Panc1 (cell line): ENCODE results near the gene DVL2.

Source experiments
- TCF7L2 ChIP-seq: IDR thresholded peaks from 2 replicates; pipeline ENCODE4 v1.6.1; 2011; ENCODE audit warnings: mild to moderate bottlenecking, low read depth, low read length, inconsistent platforms
- TF ChIP-seq, protein P1 (sequence below): fragments of 450-650 bp; IDR thresholded peaks from 2 replicates; pipeline ENCODE4 v1.5.1; 2017; ENCODE audit warnings: mild to moderate bottlenecking

DNA sequence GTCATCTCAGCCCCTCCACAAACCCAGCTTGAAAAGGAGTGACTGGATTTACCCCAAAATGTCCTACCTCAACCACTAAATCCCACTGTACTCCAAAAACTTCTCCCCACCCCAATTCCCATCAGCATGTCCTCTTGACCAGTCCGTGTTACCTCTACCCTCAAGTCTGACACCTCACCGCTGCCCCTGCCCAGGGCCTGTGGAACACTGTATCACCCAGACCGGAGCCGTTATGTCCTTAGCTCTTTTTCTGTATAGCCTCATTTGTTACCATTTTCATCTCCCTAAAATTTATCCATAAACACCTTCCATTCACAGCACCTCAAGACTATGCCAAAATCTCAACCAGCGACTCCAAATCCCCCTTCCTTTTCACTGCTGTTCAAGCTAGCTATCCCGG is 2.5 kb upstream of the DVL2 start:
- TF ChIP-seq TCF7L2: no peak
- TF ChIP-seq, protein P1, sequence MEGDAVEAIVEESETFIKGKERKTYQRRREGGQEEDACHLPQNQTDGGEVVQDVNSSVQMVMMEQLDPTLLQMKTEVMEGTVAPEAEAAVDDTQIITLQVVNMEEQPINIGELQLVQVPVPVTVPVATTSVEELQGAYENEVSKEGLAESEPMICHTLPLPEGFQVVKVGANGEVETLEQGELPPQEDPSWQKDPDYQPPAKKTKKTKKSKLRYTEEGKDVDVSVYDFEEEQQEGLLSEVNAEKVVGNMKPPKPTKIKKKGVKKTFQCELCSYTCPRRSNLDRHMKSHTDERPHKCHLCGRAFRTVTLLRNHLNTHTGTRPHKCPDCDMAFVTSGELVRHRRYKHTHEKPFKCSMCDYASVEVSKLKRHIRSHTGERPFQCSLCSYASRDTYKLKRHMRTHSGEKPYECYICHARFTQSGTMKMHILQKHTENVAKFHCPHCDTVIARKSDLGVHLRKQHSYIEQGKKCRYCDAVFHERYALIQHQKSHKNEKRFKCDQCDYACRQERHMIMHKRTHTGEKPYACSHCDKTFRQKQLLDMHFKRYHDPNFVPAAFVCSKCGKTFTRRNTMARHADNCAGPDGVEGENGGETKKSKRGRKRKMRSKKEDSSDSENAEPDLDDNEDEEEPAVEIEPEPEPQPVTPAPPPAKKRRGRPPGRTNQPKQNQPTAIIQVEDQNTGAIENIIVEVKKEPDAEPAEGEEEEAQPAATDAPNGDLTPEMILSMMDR: no peak
